Keratinocyte (primary cell): ENCODE data around the gene MZT1. TPM values are rescaled to one million over a fixed set of nuclear protein-coding genes. Genes with fewer than 3 reads are reported as not detected.
A peak's percentile ranks its signal among the peaks of the same experiment; 100 is the strongest.

Experiments
- DNase-seq: peaks from one replicate; pipeline ENCODE4 v3.0.0-alpha.2; 2011; ENCODE audit warnings: low read depth, missing footprints, low spot score
- FAIRE-seq: peaks from 2 replicates; lab custom pipeline; 2011; peaks lifted over from hg19 to GRCh38; lab: Jason Lieb, UNC
- H2AFZ ChIP-seq: 2 replicates; pipeline ENCODE4 v1.6.0; 2012; ENCODE audit warnings: low read length, control low read depth, inconsistent platforms; ENCODE audit not compliant: control insufficient read depth
- H3K27ac ChIP-seq: 2 replicates; pipeline ENCODE4 v1.5.1; 2011; ENCODE audit warnings: low read length; ENCODE audit not compliant: control insufficient read depth, insufficient read depth
- H3K27me3 ChIP-seq: 3 replicates; pipeline ENCODE4 v1.6.0; 2011; ENCODE audit warnings: low read length; ENCODE audit not compliant: control insufficient read depth, insufficient read depth; ENCODE audit errors: extremely low read depth
- H3K36me3 ChIP-seq, 2 experiments: 2 replicates in 1 of 2; 3 replicates in 1 of 2; pipeline ENCODE4 v1.5.1; 2011; ENCODE audit warnings: low read length in 2 of 2, mild to moderate bottlenecking in 1 of 2; ENCODE audit not compliant: control insufficient read depth in 2 of 2, insufficient read depth in 2 of 2; ENCODE audit errors: extremely low read depth in 1 of 2
- H3K4me1 ChIP-seq: 3 replicates; pipeline ENCODE4 v1.5.1; 2011; ENCODE audit warnings: low read length; ENCODE audit not compliant: control insufficient read depth, insufficient read depth; ENCODE audit errors: extremely low read depth
- H3K4me2 ChIP-seq: 3 replicates; pipeline ENCODE4 v1.6.0; 2011; ENCODE audit warnings: low read depth, low read length; ENCODE audit not compliant: control insufficient read depth, insufficient read depth; ENCODE audit errors: extremely low read depth
- H3K4me3 ChIP-seq, 3 experiments: fragments of 200-600 bp in 1 of 3; sonication (generic) in 1 of 3; 2 replicates in 2 of 3; 3 replicates in 1 of 3; pipeline ENCODE4 v1.5.1; 2011 to 2016; ENCODE audit warnings: low read length in 3 of 3, mild to moderate bottlenecking in 3 of 3, control low read depth in 2 of 3, inconsistent platforms in 1 of 3, low read depth in 1 of 3, mixed read lengths in 1 of 3, mixed run types in 1 of 3, moderate library complexity in 1 of 3; ENCODE audit not compliant: control insufficient read depth in 2 of 3, insufficient read depth in 2 of 3; ENCODE audit errors: extremely low read depth in 1 of 3
- H3K79me2 ChIP-seq: 2 replicates; pipeline ENCODE4 v1.6.0; 2012; ENCODE audit warnings: low read length; ENCODE audit not compliant: control insufficient read depth, insufficient read depth
- H3K9ac ChIP-seq: 3 replicates; pipeline ENCODE4 v1.6.0; 2011; ENCODE audit warnings: low read length; ENCODE audit not compliant: control insufficient read depth, insufficient read depth; ENCODE audit errors: extremely low read depth
- H3K9me1 ChIP-seq: 3 replicates; pipeline ENCODE4 v1.6.0; 2011; ENCODE audit warnings: low read length; ENCODE audit not compliant: control insufficient read depth, insufficient read depth; ENCODE audit errors: extremely low read depth
- H3K9me3 ChIP-seq: 2 replicates; pipeline ENCODE4 v1.5.1; 2012; ENCODE audit warnings: low read depth, low read length; ENCODE audit not compliant: control insufficient read depth
- H4K20me1 ChIP-seq: 3 replicates; pipeline ENCODE4 v1.6.0; 2011; ENCODE audit warnings: low read length; ENCODE audit not compliant: control insufficient read depth, insufficient read depth; ENCODE audit errors: extremely low read depth
- EZH2 ChIP-seq: IDR thresholded peaks from one replicate; pipeline ENCODE4 v1.6.1; 2012; ENCODE audit warnings: inconsistent platforms, mild to moderate bottlenecking, low read length, moderate library complexity
- dilution Hi-C: fragments of 300-500 bp; cut with MboI; formaldehyde crosslinking; loops from one replicate; pipeline ENCODE4 v1.7.0; 2020; ENCODE audit warnings: low sequenced_read_pairs; ENCODE audit not compliant: extremely low pct_ligation_motif_present
- polyA plus RNA-seq, 5 experiments: library from polyadenylated mRNA; depleted of rRNA in 3 of 5; stranded (reverse) in 3 of 5; stranded (forward) in 1 of 5; unstranded in 1 of 5; fragments of >200 nt; gene quantifications; 1 replicate in 1 of 5; 2 replicates in 3 of 5; 3 replicates in 1 of 5; pipeline versions ENCODE4 v1.2.1 to v1.2.3, GENCODE V29; 2011 to 2012; ENCODE audit warnings: missing spikeins in 2 of 5, low read depth in 1 of 5, low replicate concordance in 1 of 5
- TF ChIP-seq, protein P1 (sequence below), 3 experiments: IDR thresholded peaks in 1 of 3; conservative IDR thresholded peaks in 1 of 3; optimal IDR thresholded peaks in 1 of 3; 2 replicates in 2 of 3; 3 replicates in 1 of 3; pipeline versions ENCODE3 to v1.5.1; 2011; ENCODE audit warnings: low read length in 3 of 3, mild to moderate bottlenecking in 3 of 3, moderate library complexity in 2 of 3, control low read depth in 1 of 3, inconsistent platforms in 1 of 3; ENCODE audit not compliant: insufficient read depth in 2 of 3; ENCODE audit errors: extremely low read depth in 1 of 3

The MZT1 gene
- polyA plus RNA-seq, 1 donor (not counting 4 experiments of a cell fraction or from before 2014, with no cell fraction given), result 13.7 TPM

DNA sequence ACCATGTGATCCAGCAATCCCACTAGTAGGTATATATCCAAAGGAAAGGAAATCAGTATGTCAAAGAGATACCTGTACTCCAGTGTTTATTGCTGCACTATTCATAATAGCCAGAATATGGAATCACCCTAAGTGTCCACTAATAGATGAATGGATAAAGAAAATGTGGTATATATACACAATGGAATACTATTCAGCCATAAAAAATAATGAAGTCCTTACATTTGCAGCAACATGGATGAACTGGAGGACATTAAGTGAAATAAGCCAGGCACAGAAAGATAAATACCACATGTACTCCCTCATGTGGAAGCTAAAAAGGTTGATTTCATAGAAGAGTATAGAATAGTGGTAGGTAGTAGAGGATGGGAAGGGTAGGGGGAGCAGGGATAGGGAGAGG is 23.8 kb upstream of the MZT1 start:
- Histone ChIP-seq H3K4me3 (no peak overlapping the region), H4K20me1 (no peaks in the 10 kb centered on the region), H3K9me3 (no peaks in the 10 kb centered on the region), H3K4me2 (no peak overlapping the region), H3K27ac (no peak overlapping the region), H3K36me3 (peaks cover 6 to 43% of the 10 kb centered on the region in 2 experiments), H3K27me3 (no peaks in the 10 kb centered on the region), H3K9ac (no peak overlapping the region), H3K79me2 (peaks cover 13% of the 10 kb centered on the region), H3K9me1 (no peaks in the 10 kb centered on the region), H3K4me1 (peaks cover 6% of the 10 kb centered on the region), H2AFZ (no peak overlapping the region)
- no peak for FAIRE-seq
- no peak for DNase-seq
- TF ChIP-seq EZH2, result no peak
- TF ChIP-seq, protein P1, sequence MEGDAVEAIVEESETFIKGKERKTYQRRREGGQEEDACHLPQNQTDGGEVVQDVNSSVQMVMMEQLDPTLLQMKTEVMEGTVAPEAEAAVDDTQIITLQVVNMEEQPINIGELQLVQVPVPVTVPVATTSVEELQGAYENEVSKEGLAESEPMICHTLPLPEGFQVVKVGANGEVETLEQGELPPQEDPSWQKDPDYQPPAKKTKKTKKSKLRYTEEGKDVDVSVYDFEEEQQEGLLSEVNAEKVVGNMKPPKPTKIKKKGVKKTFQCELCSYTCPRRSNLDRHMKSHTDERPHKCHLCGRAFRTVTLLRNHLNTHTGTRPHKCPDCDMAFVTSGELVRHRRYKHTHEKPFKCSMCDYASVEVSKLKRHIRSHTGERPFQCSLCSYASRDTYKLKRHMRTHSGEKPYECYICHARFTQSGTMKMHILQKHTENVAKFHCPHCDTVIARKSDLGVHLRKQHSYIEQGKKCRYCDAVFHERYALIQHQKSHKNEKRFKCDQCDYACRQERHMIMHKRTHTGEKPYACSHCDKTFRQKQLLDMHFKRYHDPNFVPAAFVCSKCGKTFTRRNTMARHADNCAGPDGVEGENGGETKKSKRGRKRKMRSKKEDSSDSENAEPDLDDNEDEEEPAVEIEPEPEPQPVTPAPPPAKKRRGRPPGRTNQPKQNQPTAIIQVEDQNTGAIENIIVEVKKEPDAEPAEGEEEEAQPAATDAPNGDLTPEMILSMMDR (optimal IDR thresholded peaks at IDR 0.05 in 1 of 3, IDR thresholded peaks at IDR 0.05 in 1 of 3, conservative IDR thresholded peaks at IDR 0.05 in 1 of 3; ENCODE audit: extremely low read depth in 1 of 3, insufficient read depth in 2 of 3, low read length in 3 of 3), result no peak
- dilution Hi-C loops, result no loop called here

DNA sequence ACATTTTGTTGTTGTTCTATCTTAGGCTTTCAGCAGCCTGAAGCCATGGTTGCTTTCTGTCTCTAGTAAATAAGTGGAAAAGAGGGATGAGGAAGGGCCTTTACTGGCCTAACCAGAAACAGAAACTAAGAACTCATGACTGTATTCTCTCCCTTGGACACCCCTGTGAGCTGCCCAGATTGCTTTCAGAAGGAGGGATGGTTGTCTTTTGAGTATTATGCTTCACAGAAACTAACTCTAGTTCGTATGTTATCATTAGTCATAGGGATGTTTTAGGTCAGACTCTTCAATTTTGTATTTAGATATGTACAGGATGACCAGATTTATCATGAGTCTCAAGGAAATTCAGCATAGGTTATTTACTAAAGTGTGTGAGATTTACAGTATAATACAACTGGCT is 17.8 kb upstream of the MZT1 start:
- Histone ChIP-seq H4K20me1 (no peaks in the 10 kb centered on the region), H3K36me3 (peaks cover 0 to 26% of the 10 kb centered on the region in 2 experiments), H3K27me3 (no peaks in the 10 kb centered on the region), H3K4me3 (no peak overlapping the region), H2AFZ (no peak overlapping the region), H3K9me3 (no peaks in the 10 kb centered on the region), H3K9ac (no peak overlapping the region), H3K9me1 (no peaks in the 10 kb centered on the region), H3K79me2 (peaks cover 4% of the 10 kb centered on the region), H3K27ac (no peak overlapping the region), H3K4me2 (no peak overlapping the region), H3K4me1 (no peaks in the 10 kb centered on the region)
- no peak for TF ChIP-seq EZH2
- TF ChIP-seq, protein P1 (optimal IDR thresholded peaks at IDR 0.05 in 1 of 3, IDR thresholded peaks at IDR 0.05 in 1 of 3, conservative IDR thresholded peaks at IDR 0.05 in 1 of 3; ENCODE audit: extremely low read depth in 1 of 3, insufficient read depth in 2 of 3, low read length in 3 of 3), result no peak
- dilution Hi-C loops, result no loop called here
- FAIRE-seq, result peak; percentile 29
- DNase-seq, result no peak
